Right hindlimb (tissue), 1 donor: ENCODE measurements around the gene LRRC4C.

ENCODE experiments used
- DNase-seq: peaks from one replicate; pipeline ENCODE4 v3.0.0-alpha.2; 2018

LRRC4C gene

GRCh38 chr11:40425168-40425567, 1034.3 kb downstream of the LRRC4C start:
- DNase-seq = no peak

- DNase-seq = no peak
These were observed 1038.1 kb downstream of the LRRC4C start for GRCh38 chr11:40421208-40421981.

- DNase-seq = no peak
These were observed 1041.8 kb downstream of the LRRC4C start for GRCh38 chr11:40417627-40418026.

DNA sequence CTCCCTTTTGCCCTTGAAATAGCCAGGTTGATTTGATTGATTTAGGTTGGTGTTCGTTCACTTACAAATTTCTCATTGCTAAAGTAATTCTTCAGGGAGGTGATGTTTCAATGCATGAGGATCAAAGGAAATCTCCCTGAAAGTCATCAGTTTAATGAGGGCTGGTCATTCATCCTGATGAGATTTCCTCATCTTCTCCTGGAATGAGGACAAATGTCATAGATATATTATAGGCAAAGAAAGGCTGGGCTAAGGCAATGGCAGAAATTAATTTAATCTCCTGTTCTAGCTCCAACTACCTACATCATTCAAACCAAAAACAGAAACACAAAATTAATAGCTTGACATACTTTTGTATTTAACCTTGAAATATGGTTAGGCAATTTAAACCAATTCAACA, 1052.1 kb downstream of the LRRC4C start:
- no peak for DNase-seq

- no peak for DNase-seq
These were observed 1053.8 kb downstream of the LRRC4C start for GRCh38 chr11:40405614-40406013.

GRCh38 chr11:40403321-40403720, 1056.1 kb downstream of the LRRC4C start:
- no peak for DNase-seq

GRCh38 chr11:40401132-40401853, 1058.2 kb downstream of the LRRC4C start:
- DNase-seq = no peak

- DNase-seq = no peak
These were observed 1062.3 kb downstream of the LRRC4C start for GRCh38 chr11:40397141-40397540.

- no peak for DNase-seq
These were observed 1065.9 kb downstream of the LRRC4C start for GRCh38 chr11:40393511-40393910.

- DNase-seq = no peak
These were observed 1067.8 kb downstream of the LRRC4C start for GRCh38 chr11:40391679-40392078.

- DNase-seq = no peak
These were observed 1071.2 kb downstream of the LRRC4C start for GRCh38 chr11:40388097-40388818.

GRCh38 chr11:40387240-40387980, 1072.0 kb downstream of the LRRC4C start:
- DNase-seq = no peak

DNA sequence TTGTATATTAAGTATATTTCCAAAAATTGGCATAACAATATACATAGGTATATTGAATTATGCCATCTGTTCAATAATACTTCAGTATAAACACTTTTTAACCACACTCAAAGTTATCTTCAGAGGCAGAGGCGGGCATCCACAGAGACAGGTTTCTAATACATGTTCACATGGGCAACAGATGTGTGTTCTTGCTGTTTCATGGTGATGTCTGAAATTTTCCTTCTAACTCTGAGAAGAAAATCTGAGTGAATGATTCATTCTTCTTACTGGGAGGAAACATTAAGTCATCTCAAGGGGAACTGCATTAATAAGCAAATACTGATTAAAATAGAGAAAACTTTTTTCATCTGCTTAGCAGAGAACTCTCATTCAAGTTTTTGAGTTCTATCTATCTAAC, 1074.5 kb downstream of the LRRC4C start:
- no peak for DNase-seq

- DNase-seq = no peak
These were observed 1078.0 kb downstream of the LRRC4C start for GRCh38 chr11:40381481-40381880.

- DNase-seq = no peak
These were observed 1078.6 kb downstream of the LRRC4C start for GRCh38 chr11:40380835-40381234.

GRCh38 chr11:40376331-40376730, 1083.1 kb downstream of the LRRC4C start:
- no peak for DNase-seq

DNA sequence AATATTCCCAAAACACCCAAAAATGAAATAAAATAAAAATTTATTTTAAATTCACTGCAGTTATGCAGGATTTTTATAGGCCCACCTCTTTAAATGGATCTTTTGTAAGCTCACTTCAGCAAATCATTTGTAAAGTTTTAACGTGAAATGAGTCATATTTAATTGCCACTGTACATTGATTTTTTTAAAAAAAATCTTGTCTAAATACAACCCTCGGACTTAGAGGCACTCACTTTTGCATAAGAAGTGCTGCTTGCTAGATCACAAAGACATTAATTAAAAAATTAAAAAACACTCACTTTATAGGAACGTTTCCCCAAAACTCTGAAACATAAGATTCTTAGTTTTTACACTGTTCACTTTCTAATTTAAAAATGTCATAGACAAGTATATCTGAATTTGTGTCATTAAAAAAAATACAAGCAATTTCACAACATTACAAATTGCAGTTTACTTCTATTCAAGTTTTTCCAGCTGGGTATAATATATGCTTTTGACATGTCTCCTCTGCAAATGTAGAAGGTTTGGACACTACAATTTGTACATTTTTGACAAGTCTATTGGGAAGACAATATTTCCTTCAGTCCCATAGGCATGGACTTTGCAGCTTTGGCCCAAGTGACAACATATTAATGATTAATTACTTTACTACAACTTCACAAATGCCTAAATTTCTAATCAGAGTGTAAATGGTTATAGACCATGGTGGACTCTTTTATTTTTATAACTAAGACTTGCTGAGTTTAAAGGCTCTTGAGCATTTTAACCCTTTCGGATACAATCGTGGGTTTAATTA, 1088.4 kb downstream of the LRRC4C start:
- DNase-seq = no peak

DNA sequence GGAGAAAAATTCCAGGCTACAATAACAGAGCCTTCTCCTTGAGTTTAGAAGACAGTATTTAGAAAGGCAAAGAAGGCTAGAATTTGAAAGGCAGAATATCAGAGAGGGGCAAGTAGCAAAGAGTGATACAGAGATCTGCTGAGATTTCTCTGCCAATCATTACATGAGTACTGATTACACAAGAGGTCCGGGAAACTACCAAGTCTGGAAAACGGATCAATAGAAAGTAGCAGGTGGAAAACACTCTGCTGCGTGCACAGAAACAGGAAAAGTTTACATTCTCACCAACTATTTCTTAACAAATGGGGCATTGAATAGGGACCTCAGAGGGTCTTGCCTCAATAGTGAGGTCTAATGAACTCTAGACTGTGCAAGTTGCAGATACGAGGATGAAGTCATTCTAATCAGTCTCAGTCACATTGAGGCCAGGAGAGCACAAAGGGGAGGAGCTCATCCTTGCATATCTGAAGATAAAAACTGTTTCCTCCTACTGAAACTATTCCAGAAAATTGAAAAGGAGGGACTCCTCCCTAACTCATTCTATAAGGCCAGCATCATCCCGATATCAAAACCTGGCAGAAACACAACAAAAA, 1099.2 kb downstream of the LRRC4C start:
- no peak for DNase-seq

- no peak for DNase-seq
These were observed 1105.3 kb downstream of the LRRC4C start for GRCh38 chr11:40354121-40354520.

- no peak for DNase-seq
These were observed 1118.5 kb downstream of the LRRC4C start for GRCh38 chr11:40340911-40341310.

DNA sequence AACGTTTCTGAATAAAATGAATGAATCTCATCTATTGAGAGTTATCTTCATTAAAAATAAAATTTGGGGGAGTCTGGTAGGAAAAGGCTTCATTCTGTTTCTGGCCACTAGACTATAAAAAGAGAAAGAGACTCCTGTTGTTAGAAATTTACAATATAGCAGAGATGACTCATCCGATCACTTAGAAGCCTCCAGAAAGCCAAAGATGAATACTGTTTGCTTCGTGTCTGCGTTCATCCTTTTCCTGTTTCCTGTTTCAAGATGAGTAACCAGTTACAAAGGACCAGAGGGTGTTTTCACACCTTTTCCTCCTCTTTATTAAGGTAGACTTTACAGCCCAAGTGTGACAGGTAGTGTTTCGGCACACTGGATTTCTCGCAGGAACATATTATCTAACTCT, 1120.7 kb downstream of the LRRC4C start:
- DNase-seq = no peak

GRCh38 chr11:40338062-40338461, 1121.4 kb downstream of the LRRC4C start:
- no peak for DNase-seq
